SK-N-SH (cell line): ENCODE results near the gene COL9A3. TPM values are rescaled to one million over a fixed set of nuclear protein-coding genes. Genes with fewer than 3 reads are reported as not detected.

Source experiments
- CTCF ChIA-PET: fragments of 300-600, 350-600 bp; formaldehyde crosslinking; extraction: SDS; loops from one replicate; lab custom pipeline; 2021; lab: Yijun Ruan, JAX
- POLR2A ChIA-PET: fragments of 350-600 bp; sonication (Branson Sonifier 250); formaldehyde crosslinking; extraction: SDS; loops from one replicate; lab custom pipeline; 2020; ENCODE audit warnings: antibody characterized with exemption, inconsistent platforms; lab: Yijun Ruan, JAX
- DNase-seq: peaks from one replicate; pipeline ENCODE4 v3.0.0; 2012
- H2AFZ ChIP-seq: fragments of 200-600 bp; sonication (generic); 2 replicates; pipeline ENCODE4 v1.8.1; 2016; ENCODE audit warnings: antibody characterized with exemption, mild to moderate bottlenecking, low read depth
- H3F3A ChIP-seq: fragments of 200-600 bp; sonication (generic); replicated peaks from 2 replicates; pipeline ENCODE3; 2016; ENCODE audit warnings: antibody characterized with exemption, mild to moderate bottlenecking; ENCODE audit not compliant: insufficient read depth
- H3K27ac ChIP-seq, 2 experiments: fragments of 200-500 bp in 1 of 2; fragments of 200-600 bp in 1 of 2; sonication (Bioruptor generic) in 1 of 2; sonication (generic), shearing (Covaris generic) in 1 of 2; 2 replicates each; pipeline versions ENCODE4 v1.5.1 to v1.6.1; 2014 to 2016; ENCODE audit warnings: low read depth in 2 of 2, inconsistent platforms in 1 of 2, low read length in 1 of 2, mild to moderate bottlenecking in 1 of 2, mixed read lengths in 1 of 2
- H3K27me3 ChIP-seq: fragments of 200-600 bp; sonication (generic), shearing (Covaris generic); 2 replicates; pipeline ENCODE4 v1.6.1; 2016; ENCODE audit warnings: mixed run types; ENCODE audit not compliant: insufficient read depth
- H3K36me3 ChIP-seq, 2 experiments: fragments of 200-500 bp in 1 of 2; fragments of 200-600 bp in 1 of 2; sonication (Bioruptor generic) in 1 of 2; sonication (generic) in 1 of 2; replicated peaks in 1 of 2; 2 replicates each; pipeline versions ENCODE3 to v1.5.1; 2014 to 2016; ENCODE audit warnings: low read length in 1 of 2, mild to moderate bottlenecking in 1 of 2; ENCODE audit not compliant: insufficient read depth in 2 of 2, control insufficient read depth in 1 of 2
- H3K4me1 ChIP-seq, 2 experiments: fragments of 200-500 bp in 1 of 2; fragments of 200-600 bp in 1 of 2; sonication (Bioruptor generic) in 1 of 2; sonication (generic), shearing (Covaris generic) in 1 of 2; 2 replicates each; pipeline versions ENCODE4 v1.5.1 to v1.6.1; 2014 to 2016; ENCODE audit warnings: low read depth in 1 of 2, low read length in 1 of 2, mixed run types in 1 of 2; ENCODE audit not compliant: insufficient read depth in 2 of 2, control insufficient read depth in 1 of 2
- H3K4me2 ChIP-seq: fragments of 200-600 bp; sonication (generic), shearing (Covaris generic); 2 replicates; pipeline ENCODE4 v1.6.1; 2017; ENCODE audit warnings: mixed run types
- H3K4me3 ChIP-seq, 2 experiments: fragments of 200-500 bp in 1 of 2; fragments of 200-600 bp in 1 of 2; sonication (Bioruptor generic) in 1 of 2; sonication (generic), shearing (Covaris generic) in 1 of 2; 2 replicates each; pipeline versions ENCODE4 v1.5.1 to v1.8.1; 2014 to 2016; ENCODE audit warnings: low read depth in 2 of 2, inconsistent platforms in 1 of 2, low read length in 1 of 2, mild to moderate bottlenecking in 1 of 2, mixed read lengths in 1 of 2, moderate library complexity in 1 of 2
- H3K79me2 ChIP-seq: fragments of 200-600 bp; sonication (generic); 2 replicates; pipeline ENCODE4 v1.8.1; 2017; ENCODE audit warnings: mild to moderate bottlenecking; ENCODE audit not compliant: insufficient read depth
- H3K9ac ChIP-seq: fragments of 200-600 bp; sonication (generic); 2 replicates; pipeline ENCODE4 v1.6.1; 2017; ENCODE audit warnings: mixed run types
- H3K9me2 ChIP-seq: fragments of 200-600 bp; sonication (generic); 2 replicates; pipeline ENCODE4 v1.6.1; 2017; ENCODE audit warnings: mixed run types
- H3K9me3 ChIP-seq: fragments of 200-600 bp; sonication (generic); 2 replicates; pipeline ENCODE4 v1.6.1; 2017; ENCODE audit warnings: mixed run types, mild to moderate bottlenecking, moderate library complexity
- H4K20me1 ChIP-seq: fragments of 200-600 bp; sonication (generic); 2 replicates; pipeline ENCODE4 v1.6.1; 2017; ENCODE audit warnings: mild to moderate bottlenecking, mixed run types; ENCODE audit not compliant: insufficient read depth
- ELF1 ChIP-seq: IDR thresholded peaks from 2 replicates; pipeline ENCODE4 v1.4.0; 2012
- EZH2phosphoT487 ChIP-seq: fragments of 200-600 bp; sonication (generic); IDR thresholded peaks from 2 replicates; pipeline ENCODE4 v1.6.1; 2017; ENCODE audit warnings: low read depth, mixed run types, mild to moderate bottlenecking, antibody characterized with exemption, moderate library complexity, borderline replicate concordance
- FOSL2 ChIP-seq: IDR thresholded peaks from 2 replicates; pipeline ENCODE4 v1.4.0; 2012; ENCODE audit warnings: low read depth, mild to moderate bottlenecking, moderate library complexity, borderline replicate concordance
- FOXM1 ChIP-seq: IDR thresholded peaks from 2 replicates; pipeline ENCODE4 v1.4.0; 2012; ENCODE audit warnings: low read depth, mild to moderate bottlenecking
- GABPA ChIP-seq: IDR thresholded peaks from 2 replicates; pipeline ENCODE4 v1.4.0; 2012; ENCODE audit warnings: low read depth, mild to moderate bottlenecking
- GATA2 ChIP-seq: sonication (generic); formaldehyde crosslinking; IDR thresholded peaks from 2 replicates; pipeline ENCODE4 v1.5.0; 2020; ENCODE audit warnings: mild to moderate bottlenecking, missing genetic modification reagents
- JUND ChIP-seq: IDR thresholded peaks from 2 replicates; pipeline ENCODE4 v1.4.0; 2012
- MEF2A ChIP-seq: IDR thresholded peaks from 2 replicates; pipeline ENCODE4 v1.4.0; 2012; ENCODE audit warnings: low read depth, borderline replicate concordance
- MXI1 ChIP-seq: IDR thresholded peaks from 2 replicates; pipeline ENCODE4 v1.6.1; 2012; ENCODE audit warnings: mild to moderate bottlenecking, low read depth, low read length, improper control_type of control experiment
- NFIC ChIP-seq: IDR thresholded peaks from 2 replicates; pipeline ENCODE4 v1.4.0; 2012; ENCODE audit warnings: borderline replicate concordance
- NRF1 ChIP-seq: IDR thresholded peaks from 2 replicates; pipeline ENCODE4 v1.6.1; 2012; ENCODE audit warnings: low read depth, mild to moderate bottlenecking, low read length
- POLR2AphosphoS5 ChIP-seq: IDR thresholded peaks from 2 replicates; pipeline ENCODE4 v1.6.1; 2012; ENCODE audit warnings: low read depth, low read length
- RAD21 ChIP-seq: IDR thresholded peaks from 2 replicates; pipeline ENCODE4 v1.6.1; 2012; ENCODE audit warnings: mild to moderate bottlenecking, low read length
- RCOR1 ChIP-seq: fragments of 150-350 bp; IDR thresholded peaks from 2 replicates; pipeline ENCODE4 v1.6.1; 2017; ENCODE audit warnings: antibody characterized with exemption, low read length
- RFX5 ChIP-seq: IDR thresholded peaks from 2 replicates; pipeline ENCODE4 v1.6.1; 2012; ENCODE audit warnings: mild to moderate bottlenecking, improper control_type of control experiment, low read length
- SIN3A ChIP-seq: IDR thresholded peaks from 2 replicates; pipeline ENCODE4 v1.6.1; 2012; ENCODE audit warnings: low read depth, mild to moderate bottlenecking, low read length, moderate library complexity, borderline replicate concordance
- TAF1 ChIP-seq: IDR thresholded peaks from 2 replicates; pipeline ENCODE4 v1.6.1; 2012; ENCODE audit warnings: low read depth, mild to moderate bottlenecking, low read length, moderate library complexity, borderline replicate concordance
- WGBS: methylation state at CpG from one replicate; pipeline ENCODE4 v1.1.6; 2017; ENCODE audit warnings: low lambda C conversion rate; 5-methylcytosine and 5-hydroxymethylcytosine counted together
- polyA plus RNA-seq, 3 experiments: library from polyadenylated mRNA; depleted of rRNA; stranded (reverse); fragments of >200 nt; gene quantifications; 2 replicates each; pipeline ENCODE4 v1.2.3, GENCODE V29; 2012
- TF ChIP-seq, protein P1 (sequence below): IDR thresholded peaks from 2 replicates; pipeline ENCODE4 v1.4.0; 2012; ENCODE audit warnings: low read depth, borderline replicate concordance
- TF ChIP-seq, protein P2 (sequence below): IDR thresholded peaks from 2 replicates; pipeline ENCODE4 v1.6.1; 2012; ENCODE audit warnings: mild to moderate bottlenecking, low read depth, low read length, moderate library complexity
- TF ChIP-seq, protein P3 (sequence below): IDR thresholded peaks from 2 replicates; pipeline ENCODE4; 2012
- TF ChIP-seq, protein P4 (sequence below): IDR thresholded peaks from 2 replicates; pipeline ENCODE4 v1.4.0; 2012; ENCODE audit warnings: low read depth

COL9A3 gene
- polyA plus RNA-seq, 1 of the 3 experiments (the other 2 are of a cell fraction), result 2.5 TPM

DNA sequence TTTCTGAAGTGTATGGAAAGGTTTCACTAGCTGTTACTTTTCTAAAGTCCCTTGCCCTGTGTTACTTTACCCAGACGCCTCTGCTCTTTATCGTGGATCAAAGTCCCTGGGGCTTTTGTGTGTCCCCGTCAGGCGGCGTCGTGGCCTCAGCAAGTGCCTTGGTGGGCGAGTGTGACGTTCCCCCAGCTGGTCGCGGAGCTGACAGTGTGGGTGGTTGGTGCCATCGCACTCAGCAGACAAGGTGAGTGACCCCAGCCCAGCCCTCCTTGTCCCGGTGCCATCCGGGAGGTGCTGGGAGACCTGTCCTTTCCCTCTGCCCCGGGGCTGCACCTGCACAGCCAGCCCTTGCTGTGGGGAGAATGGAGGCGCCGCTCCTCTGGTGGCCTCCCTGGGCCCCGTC lies 72.1 kb downstream of the COL9A3 start:
- no peak overlapping the region for H3K4me3 ChIP-seq
- H3K27ac ChIP-seq, result no peak overlapping the region
- no peak for TF ChIP-seq RFX5
- TF ChIP-seq, protein P1, sequence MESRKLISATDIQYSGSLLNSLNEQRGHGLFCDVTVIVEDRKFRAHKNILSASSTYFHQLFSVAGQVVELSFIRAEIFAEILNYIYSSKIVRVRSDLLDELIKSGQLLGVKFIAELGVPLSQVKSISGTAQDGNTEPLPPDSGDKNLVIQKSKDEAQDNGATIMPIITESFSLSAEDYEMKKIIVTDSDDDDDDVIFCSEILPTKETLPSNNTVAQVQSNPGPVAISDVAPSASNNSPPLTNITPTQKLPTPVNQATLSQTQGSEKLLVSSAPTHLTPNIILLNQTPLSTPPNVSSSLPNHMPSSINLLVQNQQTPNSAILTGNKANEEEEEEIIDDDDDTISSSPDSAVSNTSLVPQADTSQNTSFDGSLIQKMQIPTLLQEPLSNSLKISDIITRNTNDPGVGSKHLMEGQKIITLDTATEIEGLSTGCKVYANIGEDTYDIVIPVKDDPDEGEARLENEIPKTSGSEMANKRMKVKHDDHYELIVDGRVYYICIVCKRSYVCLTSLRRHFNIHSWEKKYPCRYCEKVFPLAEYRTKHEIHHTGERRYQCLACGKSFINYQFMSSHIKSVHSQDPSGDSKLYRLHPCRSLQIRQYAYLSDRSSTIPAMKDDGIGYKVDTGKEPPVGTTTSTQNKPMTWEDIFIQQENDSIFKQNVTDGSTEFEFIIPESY, result no peak
- TF ChIP-seq GABPA, result no peak
- no peak for TF ChIP-seq ELF1
- TF ChIP-seq RCOR1, result no peak
- TF ChIP-seq TAF1, result no peak
- no peak for TF ChIP-seq MXI1
- TF ChIP-seq POLR2AphosphoS5, result no peak
- TF ChIP-seq SIN3A, result no peak
- TF ChIP-seq GATA2, result no peak
- no peak for TF ChIP-seq EZH2phosphoT487
- no peaks in the 10 kb centered on the region for H3K9me3 ChIP-seq
- CTCF ChIA-PET, result interaction anchor here (1.1 to 7.2 kb wide), 7 partner anchors 11 to 120 kb away, joined by 3 to 77 read pairs (median 8); no protein-coding TSS in a partner anchor
- H3K9me2 ChIP-seq, result no peaks in the 10 kb centered on the region
- H3K4me1 ChIP-seq, result peaks cover 17 to 19% of the 10 kb centered on the region in 2 experiments
- H2AFZ ChIP-seq, result no peak overlapping the region
- no peaks in the 10 kb centered on the region for H3K79me2 ChIP-seq
- peaks cover 27% of the 10 kb centered on the region for H3F3A ChIP-seq
- H3K9ac ChIP-seq, result no peak overlapping the region
- POLR2A ChIA-PET, result no interaction called here
- peaks cover 4% of the 10 kb centered on the region; the same call in 1 of the 2 replicates for H4K20me1 ChIP-seq
- H3K27me3 ChIP-seq, result no peaks in the 10 kb centered on the region
- no peak overlapping the region for H3K4me2 ChIP-seq
- 96% methylated on average over 10 of the region's 17 CpGs for WGBS
- peaks cover 60 to 83% of the 10 kb centered on the region in 2 experiments for H3K36me3 ChIP-seq
- DNase-seq, result no peak

DNA sequence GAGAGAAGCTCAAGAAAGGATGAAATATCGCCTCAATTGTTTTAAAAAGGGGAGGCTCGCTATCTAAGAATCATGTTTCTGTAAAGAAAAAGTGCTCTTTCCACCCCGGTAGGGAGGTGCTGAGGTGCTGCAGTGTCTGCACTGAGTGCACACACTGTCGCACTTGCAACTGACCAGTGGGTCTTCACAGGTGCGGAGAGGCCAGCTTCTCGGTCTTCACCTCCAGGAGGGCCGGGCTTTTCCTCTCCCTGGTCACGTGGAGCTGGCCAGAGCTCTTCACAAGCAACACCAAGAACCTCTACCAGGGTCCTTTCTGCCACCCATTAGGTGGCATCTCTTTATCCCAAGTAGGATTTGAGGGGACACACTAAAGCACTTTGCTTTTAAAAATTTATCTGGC lies 72.6 kb downstream of the COL9A3 start:
- POLR2A ChIA-PET, result no interaction called here
- TF ChIP-seq FOSL2, result no peak
- no peak for TF ChIP-seq MEF2A
- no peak for TF ChIP-seq JUND
- no peak for TF ChIP-seq RFX5
- no peak for TF ChIP-seq RAD21
- no peak for TF ChIP-seq NFIC
- TF ChIP-seq, protein P2, sequence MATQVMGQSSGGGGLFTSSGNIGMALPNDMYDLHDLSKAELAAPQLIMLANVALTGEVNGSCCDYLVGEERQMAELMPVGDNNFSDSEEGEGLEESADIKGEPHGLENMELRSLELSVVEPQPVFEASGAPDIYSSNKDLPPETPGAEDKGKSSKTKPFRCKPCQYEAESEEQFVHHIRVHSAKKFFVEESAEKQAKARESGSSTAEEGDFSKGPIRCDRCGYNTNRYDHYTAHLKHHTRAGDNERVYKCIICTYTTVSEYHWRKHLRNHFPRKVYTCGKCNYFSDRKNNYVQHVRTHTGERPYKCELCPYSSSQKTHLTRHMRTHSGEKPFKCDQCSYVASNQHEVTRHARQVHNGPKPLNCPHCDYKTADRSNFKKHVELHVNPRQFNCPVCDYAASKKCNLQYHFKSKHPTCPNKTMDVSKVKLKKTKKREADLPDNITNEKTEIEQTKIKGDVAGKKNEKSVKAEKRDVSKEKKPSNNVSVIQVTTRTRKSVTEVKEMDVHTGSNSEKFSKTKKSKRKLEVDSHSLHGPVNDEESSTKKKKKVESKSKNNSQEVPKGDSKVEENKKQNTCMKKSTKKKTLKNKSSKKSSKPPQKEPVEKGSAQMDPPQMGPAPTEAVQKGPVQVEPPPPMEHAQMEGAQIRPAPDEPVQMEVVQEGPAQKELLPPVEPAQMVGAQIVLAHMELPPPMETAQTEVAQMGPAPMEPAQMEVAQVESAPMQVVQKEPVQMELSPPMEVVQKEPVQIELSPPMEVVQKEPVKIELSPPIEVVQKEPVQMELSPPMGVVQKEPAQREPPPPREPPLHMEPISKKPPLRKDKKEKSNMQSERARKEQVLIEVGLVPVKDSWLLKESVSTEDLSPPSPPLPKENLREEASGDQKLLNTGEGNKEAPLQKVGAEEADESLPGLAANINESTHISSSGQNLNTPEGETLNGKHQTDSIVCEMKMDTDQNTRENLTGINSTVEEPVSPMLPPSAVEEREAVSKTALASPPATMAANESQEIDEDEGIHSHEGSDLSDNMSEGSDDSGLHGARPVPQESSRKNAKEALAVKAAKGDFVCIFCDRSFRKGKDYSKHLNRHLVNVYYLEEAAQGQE, result no peak
- no peak for TF ChIP-seq NRF1
- TF ChIP-seq, protein P1, result no peak
- TF ChIP-seq, protein P3, sequence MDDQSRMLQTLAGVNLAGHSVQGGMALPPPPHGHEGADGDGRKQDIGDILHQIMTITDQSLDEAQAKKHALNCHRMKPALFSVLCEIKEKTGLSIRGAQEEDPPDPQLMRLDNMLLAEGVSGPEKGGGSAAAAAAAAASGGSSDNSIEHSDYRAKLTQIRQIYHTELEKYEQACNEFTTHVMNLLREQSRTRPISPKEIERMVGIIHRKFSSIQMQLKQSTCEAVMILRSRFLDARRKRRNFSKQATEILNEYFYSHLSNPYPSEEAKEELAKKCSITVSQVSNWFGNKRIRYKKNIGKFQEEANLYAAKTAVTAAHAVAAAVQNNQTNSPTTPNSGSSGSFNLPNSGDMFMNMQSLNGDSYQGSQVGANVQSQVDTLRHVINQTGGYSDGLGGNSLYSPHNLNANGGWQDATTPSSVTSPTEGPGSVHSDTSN, result no peak
- no peak for TF ChIP-seq FOXM1
- TF ChIP-seq, protein P4, sequence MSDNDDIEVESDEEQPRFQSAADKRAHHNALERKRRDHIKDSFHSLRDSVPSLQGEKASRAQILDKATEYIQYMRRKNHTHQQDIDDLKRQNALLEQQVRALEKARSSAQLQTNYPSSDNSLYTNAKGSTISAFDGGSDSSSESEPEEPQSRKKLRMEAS, result no peak

More for the DNA sequence above, 72.6 kb downstream of the COL9A3 start:
- H3K79me2 ChIP-seq, result no peaks in the 10 kb centered on the region
- no peak for DNase-seq
- 85% methylated on average over 5 of the region's 8 CpGs for WGBS
- no peak overlapping the region for H3K27ac ChIP-seq
- H3K36me3 ChIP-seq, result peaks cover 65 to 88% of the 10 kb centered on the region in 2 experiments
- CTCF ChIA-PET, result interaction anchor here (1.1 to 7.2 kb wide), 4 partner anchors 11 to 120 kb away, joined by 3 to 77 read pairs (median 6); no protein-coding TSS in a partner anchor
- peaks cover 30% of the 10 kb centered on the region for H3F3A ChIP-seq
- no peak overlapping the region for H3K4me2 ChIP-seq
- H4K20me1 ChIP-seq, result peaks cover 4% of the 10 kb centered on the region; the same call in 1 of the 2 replicates
- no peak overlapping the region for H2AFZ ChIP-seq
- H3K4me1 ChIP-seq, result peaks cover 17 to 19% of the 10 kb centered on the region in 2 experiments
- H3K27me3 ChIP-seq, result no peaks in the 10 kb centered on the region
- no peaks in the 10 kb centered on the region for H3K9me2 ChIP-seq
- no peaks in the 10 kb centered on the region for H3K9me3 ChIP-seq
- no peak overlapping the region for H3K4me3 ChIP-seq
- H3K9ac ChIP-seq, result no peak overlapping the region
